K562 (cell line): Measurements from ENCODE around the gene LRRC26. TPM values are rescaled to one million over a fixed set of nuclear protein-coding genes. Genes with fewer than 3 reads are reported as not detected.
A peak's percentile ranks its signal among the peaks of the same experiment; 100 is the strongest.

ENCODE experiments used
- AFF1 ChIP-seq, 2 experiments: fragments of 450-650 bp; IDR thresholded peaks; 2 replicates each; pipeline ENCODE4 v1.6.1; 2018; ENCODE audit warnings: mild to moderate bottlenecking in 2 of 2, low read depth in 1 of 2; ENCODE audit not compliant: partially characterized antibody in 2 of 2
- ATF6 ChIP-seq: sonication (generic); formaldehyde crosslinking; IDR thresholded peaks from 2 replicates; pipeline ENCODE4 v1.4.0; 2020; ENCODE audit warnings: mild to moderate bottlenecking, missing genetic modification reagents
- E2F1 ChIP-seq: sonication (generic); formaldehyde crosslinking; IDR thresholded peaks from 2 replicates; pipeline ENCODE4 v1.8.1; 2023; ENCODE audit warnings: mild to moderate bottlenecking, missing genetic modification reagents, moderate library complexity
- JUN ChIP-seq, 2 experiments: sonication (generic) in 1 of 2; formaldehyde crosslinking in 1 of 2; IDR thresholded peaks; 2 replicates each; pipeline versions ENCODE4 v1.6.1 to v1.8.0; 2012 to 2022; ENCODE audit warnings: borderline replicate concordance in 2 of 2, mild to moderate bottlenecking in 2 of 2, improper control_type of control experiment in 1 of 2, low read depth in 1 of 2, low read length in 1 of 2, missing genetic modification reagents in 1 of 2
- KLF16 ChIP-seq: IDR thresholded peaks from 2 replicates; pipeline ENCODE4 v1.6.1; 2016; ENCODE audit warnings: antibody characterized with exemption
- NCOA4 ChIP-seq: fragments of 450-650 bp; IDR thresholded peaks from 2 replicates; pipeline ENCODE4 v1.6.1; 2018; ENCODE audit warnings: mild to moderate bottlenecking; ENCODE audit not compliant: partially characterized antibody
- NFE2 ChIP-seq: IDR thresholded peaks from 2 replicates; pipeline ENCODE4 v1.6.1; 2014; ENCODE audit warnings: antibody characterized with exemption, low read depth
- NR2C1 ChIP-seq, 2 experiments: fragments of 450-650 bp; IDR thresholded peaks; 2 replicates each; pipeline ENCODE4 v1.6.1; 2017; ENCODE audit warnings: mild to moderate bottlenecking in 2 of 2, antibody characterized with exemption in 1 of 2, inconsistent platforms in 1 of 2, missing compliant biosample characterization in 1 of 2, missing genetic modification characterization in 1 of 2
- PML ChIP-seq: IDR thresholded peaks from 2 replicates; pipeline ENCODE4 v1.6.1; 2012; ENCODE audit warnings: low read length, inconsistent platforms
- YY1 ChIP-seq, 3 experiments: IDR thresholded peaks; 2 replicates each; pipeline ENCODE4 v1.6.1; 2011; ENCODE audit warnings: low read length in 2 of 3, mild to moderate bottlenecking in 2 of 3, moderate library complexity in 2 of 3, borderline replicate concordance in 1 of 3, control low read depth in 1 of 3, low read depth in 1 of 3; ENCODE audit not compliant: insufficient read depth in 3 of 3, insufficient replicate concordance in 2 of 3, control insufficient read depth in 1 of 3, insufficient read length in 1 of 3; ENCODE audit errors: extremely low read depth in 1 of 3
- ZBTB49 ChIP-seq: sonication (generic); formaldehyde crosslinking; IDR thresholded peaks from 2 replicates; pipeline ENCODE4 v1.8.0; 2022; ENCODE audit warnings: missing genetic modification reagents, mild to moderate bottlenecking, borderline replicate concordance
- ZNF354B ChIP-seq: fragments of 250-450 bp; sonication (Bioruptor Pico); IDR thresholded peaks from 2 replicates; pipeline ENCODE4 v1.4.0; 2020
- ZNF583 ChIP-seq: fragments of 250-450 bp; sonication (Bioruptor Pico); IDR thresholded peaks from 2 replicates; pipeline ENCODE4 v1.4.0; 2020
- ZNF764 ChIP-seq: fragments of 250-450 bp; sonication (Bioruptor Pico); IDR thresholded peaks from 2 replicates; pipeline ENCODE4 v1.4.0; 2020; ENCODE audit warnings: low read depth, mild to moderate bottlenecking, moderate library complexity
- ZZZ3 ChIP-seq: fragments of 450-650 bp; IDR thresholded peaks from 2 replicates; pipeline ENCODE4 v1.6.1; 2016; ENCODE audit warnings: antibody characterized with exemption, mild to moderate bottlenecking, moderate library complexity
- polyA plus RNA-seq, 8 experiments: library from polyadenylated mRNA; depleted of rRNA in 4 of 8; stranded (reverse) in 5 of 8; unstranded in 3 of 8; fragments of >200 nt; fragmentation: Nextera tagmentation in 2 of 8; fragmentation: Illumina TruSeq in 1 of 8; extraction: Ambion mirVana in 2 of 8; extraction: Trizol in 1 of 8; gene quantifications; 2 replicates each; pipeline versions ENCODE4 v1.2.1 to v1.2.3, GENCODE V29; 2011 to 2014; ENCODE audit warnings: inconsistent platforms in 1 of 8, missing spikeins in 1 of 8
- total RNA-seq, 7 experiments: library from RNA; depleted of rRNA in 6 of 7; stranded (reverse); fragments of >200 nt in 6 of 7; fragmentation: Illumina TruSeq in 2 of 7; extraction: Trizol in 2 of 7; gene quantifications; 2 replicates each; pipeline versions ENCODE4 v1.2.1 to v1.2.3, GENCODE V29; 2011 to 2021; ENCODE audit warnings: low replicate concordance in 1 of 7

Gene LRRC26
- total and polyA plus RNA-seq, 9 of the 15 experiments (the other 6 are each of a cell fraction or from before 2014, with no cell fraction given) = not detected

GRCh38 chr9:137205126-137206069, 35.5 kb upstream of the LRRC26 start, which contains the start of the genes NDOR1 and TMEM203 (continued):
- TF ChIP-seq JUN (IDR thresholded peaks at IDR 0.05; ENCODE audit: borderline replicate concordance, low read depth, low read length) (peak; percentile 38; the same call in 1 of the 2 replicates), JUN (CRISPR knock-in tag; IDR thresholded peaks at IDR 0.05; ENCODE audit: borderline replicate concordance) (no peak), YY1 (IDR thresholded peaks at IDR 0.05; ENCODE audit: borderline replicate concordance in 1 of 3, control insufficient read depth in 1 of 3, extremely low read depth in 1 of 3, insufficient read depth in 3 of 3, insufficient read length in 1 of 3, insufficient replicate concordance in 2 of 3, low read depth in 1 of 3, low read length in 2 of 3) (peak; percentile 66 to 96 (median 93)), ZZZ3 (no peak), E2F1 (CRISPR knock-in tag) (peak; percentile 79), NR2C1 (IDR thresholded peaks at IDR 0.05) (no peak), NR2C1 (tag; IDR thresholded peaks at IDR 0.05) (peak; percentile 50), ZNF354B (CRISPR knock-in tag) (no peak), ZNF583 (no peak), NFE2 (no peak), ZNF764 (CRISPR knock-in tag) (no peak), NCOA4 (no peak), ZBTB49 (CRISPR knock-in tag) (peak; percentile 34; the same call in 1 of the 2 replicates), ATF6 (peak; percentile 81; the same call in 1 of the 2 replicates), KLF16 (no peak), AFF1 (IDR thresholded peaks at IDR 0.05; ENCODE audit: low read depth in 1 of 2, partially characterized antibody in 2 of 2) (no peak), PML (peak; percentile 44; the same call in 1 of the 2 replicates)
